K562 (cell line): ENCODE measurements around the gene GDF15. TPM values are rescaled to one million over a fixed set of nuclear protein-coding genes. Genes with fewer than 3 reads are reported as not detected.
A peak's percentile ranks its signal among the peaks of the same experiment; 100 is the strongest.

ENCODE experiments used
- CBX8 ChIP-seq: fragments of 200-600 bp; sonication (generic); IDR thresholded peaks from 2 replicates; pipeline ENCODE4 v1.6.1; 2012; ENCODE audit warnings: borderline replicate concordance, mixed run types, low read depth, mild to moderate bottlenecking, moderate library complexity, mixed read lengths, low read length, control low read depth, inconsistent platforms; ENCODE audit not compliant: poor library complexity, severe bottlenecking; ENCODE audit errors: extremely low read depth
- CREM ChIP-seq: IDR thresholded peaks from 2 replicates; pipeline ENCODE4 v1.6.1; 2014; ENCODE audit warnings: antibody characterized with exemption, low read depth
- KLF13 ChIP-seq: fragments of 450-650 bp; IDR thresholded peaks from 2 replicates; pipeline ENCODE4 v1.6.1; 2016; ENCODE audit warnings: missing genetic modification characterization, low read depth, mild to moderate bottlenecking, missing compliant biosample characterization, moderate library complexity, borderline replicate concordance
- MTA3 ChIP-seq: fragments of 450-650 bp; formaldehyde crosslinking; IDR thresholded peaks from 2 replicates; pipeline ENCODE4 v1.6.1; 2017; ENCODE audit warnings: mild to moderate bottlenecking, borderline replicate concordance
- NEUROD1 ChIP-seq: fragments of 150-350 bp; IDR thresholded peaks from 2 replicates; pipeline ENCODE4 v1.6.1; 2014; ENCODE audit warnings: borderline replicate concordance, low read length, low read depth; ENCODE audit not compliant: partially characterized antibody
- POU5F1 ChIP-seq: fragments of 150-350 bp; IDR thresholded peaks from 2 replicates; pipeline ENCODE4 v1.6.1; 2014; ENCODE audit warnings: borderline replicate concordance, low read length, low read depth, mild to moderate bottlenecking; ENCODE audit not compliant: partially characterized antibody
- RFX7 ChIP-seq: fragments of 250-450 bp; sonication (Bioruptor Pico); IDR thresholded peaks from 2 replicates; pipeline ENCODE4 v1.5.1; 2021; ENCODE audit warnings: mild to moderate bottlenecking
- SAFB2 ChIP-seq: fragments of 200-400 bp; formaldehyde crosslinking; IDR thresholded peaks from 2 replicates; pipeline ENCODE4 v1.6.1; 2018; ENCODE audit warnings: borderline replicate concordance, low read length, low read depth, moderate library complexity; ENCODE audit not compliant: severe bottlenecking
- SMAD1 ChIP-seq: fragments of 150-350 bp; IDR thresholded peaks from 2 replicates; pipeline ENCODE4 v1.6.1; 2014; ENCODE audit warnings: low read length, low read depth; ENCODE audit not compliant: partially characterized antibody
- SMAD4 ChIP-seq: fragments of 250-450 bp; sonication (Bioruptor Pico); conservative IDR thresholded peaks from 2 replicates; pipeline ENCODE4 v1.8.0; 2021; ENCODE audit warnings: inconsistent platforms, mild to moderate bottlenecking, moderate library complexity
- XRCC3 ChIP-seq: fragments of 450-650 bp; IDR thresholded peaks from 2 replicates; pipeline ENCODE4 v1.6.1; 2017; ENCODE audit warnings: mild to moderate bottlenecking, moderate library complexity
- ZFP36 ChIP-seq: fragments of 150-350 bp; IDR thresholded peaks from 2 replicates; pipeline ENCODE4 v1.6.1; 2018; ENCODE audit warnings: low read length, low read depth; ENCODE audit not compliant: partially characterized antibody
- ZNF134 ChIP-seq: fragments of 250-450 bp; sonication (Bioruptor Pico); conservative IDR thresholded peaks from 2 replicates; pipeline ENCODE4 v1.4.0; 2020
- polyA plus RNA-seq, 8 experiments: library from polyadenylated mRNA; depleted of rRNA in 4 of 8; stranded (reverse) in 5 of 8; unstranded in 3 of 8; fragments of >200 nt; fragmentation: Nextera tagmentation in 2 of 8; fragmentation: Illumina TruSeq in 1 of 8; extraction: Ambion mirVana in 2 of 8; extraction: Trizol in 1 of 8; gene quantifications; 2 replicates each; pipeline versions ENCODE4 v1.2.1 to v1.2.3, GENCODE V29; 2011 to 2014; ENCODE audit warnings: inconsistent platforms in 1 of 8, missing spikeins in 1 of 8
- total RNA-seq, 7 experiments: library from RNA; depleted of rRNA in 6 of 7; stranded (reverse); fragments of >200 nt in 6 of 7; fragmentation: Illumina TruSeq in 2 of 7; extraction: Trizol in 2 of 7; gene quantifications; 2 replicates each; pipeline versions ENCODE4 v1.2.1 to v1.2.3, GENCODE V29; 2011 to 2021; ENCODE audit warnings: low replicate concordance in 1 of 7
- TF ChIP-seq, protein P1 (sequence below): sonication (generic); formaldehyde crosslinking; IDR thresholded peaks from 2 replicates; pipeline ENCODE4 v1.8.0; 2023; ENCODE audit warnings: mild to moderate bottlenecking, missing genetic modification reagents
- TF ChIP-seq, protein P2 (sequence below): sonication (generic); formaldehyde crosslinking; IDR thresholded peaks from 2 replicates; pipeline ENCODE4 v1.4.0; 2020; ENCODE audit warnings: mild to moderate bottlenecking, missing genetic modification reagents
- TF ChIP-seq, protein P3 (sequence below): fragments of 450-650 bp; IDR thresholded peaks from 2 replicates; pipeline ENCODE4 v1.6.1; 2016; ENCODE audit warnings: antibody characterized with exemption
- TF ChIP-seq, protein P4 (sequence below), 2 experiments: fragments of 150-350 bp in 1 of 2; IDR thresholded peaks; 2 replicates each; pipeline ENCODE4 v1.6.1; 2012 to 2016; ENCODE audit warnings: low read depth in 2 of 2, low read length in 2 of 2, mild to moderate bottlenecking in 1 of 2, moderate library complexity in 1 of 2

The GDF15 gene
- total and polyA plus RNA-seq, 9 of the 15 experiments (the other 6 are each of a cell fraction or from before 2014, with no cell fraction given), result 2.3 to 82.4 (median 12.5) TPM

- no peak for TF ChIP-seq SAFB2
- TF ChIP-seq CBX8, result no peak
- TF ChIP-seq, protein P1, sequence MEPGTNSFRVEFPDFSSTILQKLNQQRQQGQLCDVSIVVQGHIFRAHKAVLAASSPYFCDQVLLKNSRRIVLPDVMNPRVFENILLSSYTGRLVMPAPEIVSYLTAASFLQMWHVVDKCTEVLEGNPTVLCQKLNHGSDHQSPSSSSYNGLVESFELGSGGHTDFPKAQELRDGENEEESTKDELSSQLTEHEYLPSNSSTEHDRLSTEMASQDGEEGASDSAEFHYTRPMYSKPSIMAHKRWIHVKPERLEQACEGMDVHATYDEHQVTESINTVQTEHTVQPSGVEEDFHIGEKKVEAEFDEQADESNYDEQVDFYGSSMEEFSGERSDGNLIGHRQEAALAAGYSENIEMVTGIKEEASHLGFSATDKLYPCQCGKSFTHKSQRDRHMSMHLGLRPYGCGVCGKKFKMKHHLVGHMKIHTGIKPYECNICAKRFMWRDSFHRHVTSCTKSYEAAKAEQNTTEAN (CRISPR knock-in tag), result 0 out of 2 replicates have a peak, but pooled peaks have one; percentile 54
- peak; percentile 47 for TF ChIP-seq POU5F1
- TF ChIP-seq RFX7 (CRISPR knock-in tag), result no peak
- TF ChIP-seq, protein P2, sequence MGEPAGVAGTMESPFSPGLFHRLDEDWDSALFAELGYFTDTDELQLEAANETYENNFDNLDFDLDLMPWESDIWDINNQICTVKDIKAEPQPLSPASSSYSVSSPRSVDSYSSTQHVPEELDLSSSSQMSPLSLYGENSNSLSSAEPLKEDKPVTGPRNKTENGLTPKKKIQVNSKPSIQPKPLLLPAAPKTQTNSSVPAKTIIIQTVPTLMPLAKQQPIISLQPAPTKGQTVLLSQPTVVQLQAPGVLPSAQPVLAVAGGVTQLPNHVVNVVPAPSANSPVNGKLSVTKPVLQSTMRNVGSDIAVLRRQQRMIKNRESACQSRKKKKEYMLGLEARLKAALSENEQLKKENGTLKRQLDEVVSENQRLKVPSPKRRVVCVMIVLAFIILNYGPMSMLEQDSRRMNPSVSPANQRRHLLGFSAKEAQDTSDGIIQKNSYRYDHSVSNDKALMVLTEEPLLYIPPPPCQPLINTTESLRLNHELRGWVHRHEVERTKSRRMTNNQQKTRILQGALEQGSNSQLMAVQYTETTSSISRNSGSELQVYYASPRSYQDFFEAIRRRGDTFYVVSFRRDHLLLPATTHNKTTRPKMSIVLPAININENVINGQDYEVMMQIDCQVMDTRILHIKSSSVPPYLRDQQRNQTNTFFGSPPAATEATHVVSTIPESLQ, result no peak
- TF ChIP-seq ZNF134, result peak; percentile 55; the same call in 1 of the 2 replicates
- TF ChIP-seq, protein P3, sequence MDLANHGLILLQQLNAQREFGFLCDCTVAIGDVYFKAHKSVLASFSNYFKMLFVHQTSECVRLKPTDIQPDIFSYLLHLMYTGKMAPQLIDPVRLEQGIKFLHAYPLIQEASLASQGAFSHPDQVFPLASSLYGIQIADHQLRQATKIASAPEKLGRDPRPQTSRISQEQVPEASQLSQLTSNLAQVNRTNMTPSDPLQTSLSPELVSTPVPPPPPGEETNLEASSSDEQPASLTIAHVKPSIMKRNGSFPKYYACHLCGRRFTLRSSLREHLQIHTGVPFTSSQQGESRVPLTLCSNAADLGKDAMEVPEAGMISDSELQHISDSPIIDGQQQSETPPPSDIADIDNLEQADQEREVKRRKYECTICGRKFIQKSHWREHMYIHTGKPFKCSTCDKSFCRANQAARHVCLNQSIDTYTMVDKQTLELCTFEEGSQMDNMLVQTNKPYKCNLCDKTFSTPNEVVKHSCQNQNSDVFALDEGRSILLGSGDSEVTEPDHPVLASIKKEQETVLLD, result peak; percentile 52; the same call in 1 of the 2 replicates
- TF ChIP-seq CREM, result peak; percentile 72
- no peak for TF ChIP-seq XRCC3
- TF ChIP-seq NEUROD1, result peak; percentile 75
- peak; percentile 93 for TF ChIP-seq SMAD4
- peak; percentile 52 for TF ChIP-seq KLF13 (tag)
- peak; percentile 98 for TF ChIP-seq SMAD1
- TF ChIP-seq ZFP36, result peak; percentile 55
- TF ChIP-seq, protein P4, sequence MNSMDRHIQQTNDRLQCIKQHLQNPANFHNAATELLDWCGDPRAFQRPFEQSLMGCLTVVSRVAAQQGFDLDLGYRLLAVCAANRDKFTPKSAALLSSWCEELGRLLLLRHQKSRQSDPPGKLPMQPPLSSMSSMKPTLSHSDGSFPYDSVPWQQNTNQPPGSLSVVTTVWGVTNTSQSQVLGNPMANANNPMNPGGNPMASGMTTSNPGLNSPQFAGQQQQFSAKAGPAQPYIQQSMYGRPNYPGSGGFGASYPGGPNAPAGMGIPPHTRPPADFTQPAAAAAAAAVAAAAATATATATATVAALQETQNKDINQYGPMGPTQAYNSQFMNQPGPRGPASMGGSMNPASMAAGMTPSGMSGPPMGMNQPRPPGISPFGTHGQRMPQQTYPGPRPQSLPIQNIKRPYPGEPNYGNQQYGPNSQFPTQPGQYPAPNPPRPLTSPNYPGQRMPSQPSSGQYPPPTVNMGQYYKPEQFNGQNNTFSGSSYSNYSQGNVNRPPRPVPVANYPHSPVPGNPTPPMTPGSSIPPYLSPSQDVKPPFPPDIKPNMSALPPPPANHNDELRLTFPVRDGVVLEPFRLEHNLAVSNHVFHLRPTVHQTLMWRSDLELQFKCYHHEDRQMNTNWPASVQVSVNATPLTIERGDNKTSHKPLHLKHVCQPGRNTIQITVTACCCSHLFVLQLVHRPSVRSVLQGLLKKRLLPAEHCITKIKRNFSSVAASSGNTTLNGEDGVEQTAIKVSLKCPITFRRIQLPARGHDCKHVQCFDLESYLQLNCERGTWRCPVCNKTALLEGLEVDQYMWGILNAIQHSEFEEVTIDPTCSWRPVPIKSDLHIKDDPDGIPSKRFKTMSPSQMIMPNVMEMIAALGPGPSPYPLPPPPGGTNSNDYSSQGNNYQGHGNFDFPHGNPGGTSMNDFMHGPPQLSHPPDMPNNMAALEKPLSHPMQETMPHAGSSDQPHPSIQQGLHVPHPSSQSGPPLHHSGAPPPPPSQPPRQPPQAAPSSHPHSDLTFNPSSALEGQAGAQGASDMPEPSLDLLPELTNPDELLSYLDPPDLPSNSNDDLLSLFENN (IDR thresholded peaks at IDR 0.05; ENCODE audit: low read depth in 2 of 2, low read length in 2 of 2), result peak in 1 of 2 experiments; percentile 93; a peak in 2 of 4 replicates
- TF ChIP-seq MTA3, result peak; percentile 98
These were observed at the start of gene GDF15 (continued) for GRCh38 chr19:18385675-18386542.
